ENCODE results near the gene GDPD2.

- TF ChIP-seq EZH2 (IDR thresholded peaks at IDR 0.05; ENCODE audit: borderline replicate concordance, low read depth, low read length, poor library complexity, severe bottlenecking) (no peak), CTCF (conservative IDR thresholded peaks at IDR 0.05; ENCODE audit: low read depth, low read length) (no peak)
These were observed 10.1 kb downstream of the GDPD2 start for GRCh38 chrX:70432936-70433847.
